ENCODE results near the gene TMEM179. TPM values are rescaled to one million over a fixed set of nuclear protein-coding genes. Genes with fewer than 3 reads are reported as not detected.

Gene TMEM179
- polyA plus RNA-seq, 1 donor (not counting 4 experiments of a cell fraction or from before 2014, with no cell fraction given): not detected

GRCh38 chr14:104553166-104554087, 51.1 kb downstream of the TMEM179 start:
- FAIRE-seq: no peak
- no peak for DNase-seq (ENCODE audit: low read depth, low spot score)

GRCh38 chr14:104552738-104553125, 51.8 kb downstream of the TMEM179 start:
- H3K79me2 ChIP-seq (ENCODE audit: control insufficient read depth, insufficient read depth, low read length): no peaks in the 10 kb centered on the region
- H3K27ac ChIP-seq (ENCODE audit: control insufficient read depth, insufficient read depth, low read length): no peak overlapping the region
- dilution Hi-C loops (cut with MboI; ENCODE audit: extremely low pct_ligation_motif_present, low sequenced_read_pairs): no loop called here
- no peak for TF ChIP-seq EZH2 (IDR thresholded peaks at IDR 0.05; ENCODE audit: low read length)
- TF ChIP-seq, protein P1, sequence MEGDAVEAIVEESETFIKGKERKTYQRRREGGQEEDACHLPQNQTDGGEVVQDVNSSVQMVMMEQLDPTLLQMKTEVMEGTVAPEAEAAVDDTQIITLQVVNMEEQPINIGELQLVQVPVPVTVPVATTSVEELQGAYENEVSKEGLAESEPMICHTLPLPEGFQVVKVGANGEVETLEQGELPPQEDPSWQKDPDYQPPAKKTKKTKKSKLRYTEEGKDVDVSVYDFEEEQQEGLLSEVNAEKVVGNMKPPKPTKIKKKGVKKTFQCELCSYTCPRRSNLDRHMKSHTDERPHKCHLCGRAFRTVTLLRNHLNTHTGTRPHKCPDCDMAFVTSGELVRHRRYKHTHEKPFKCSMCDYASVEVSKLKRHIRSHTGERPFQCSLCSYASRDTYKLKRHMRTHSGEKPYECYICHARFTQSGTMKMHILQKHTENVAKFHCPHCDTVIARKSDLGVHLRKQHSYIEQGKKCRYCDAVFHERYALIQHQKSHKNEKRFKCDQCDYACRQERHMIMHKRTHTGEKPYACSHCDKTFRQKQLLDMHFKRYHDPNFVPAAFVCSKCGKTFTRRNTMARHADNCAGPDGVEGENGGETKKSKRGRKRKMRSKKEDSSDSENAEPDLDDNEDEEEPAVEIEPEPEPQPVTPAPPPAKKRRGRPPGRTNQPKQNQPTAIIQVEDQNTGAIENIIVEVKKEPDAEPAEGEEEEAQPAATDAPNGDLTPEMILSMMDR (optimal IDR thresholded peaks at IDR 0.05 in 1 of 3, IDR thresholded peaks at IDR 0.05 in 1 of 3, conservative IDR thresholded peaks at IDR 0.05 in 1 of 3; ENCODE audit: extremely low read depth in 1 of 3, insufficient read depth in 2 of 3, low read length in 3 of 3): no peak
- FAIRE-seq: no peak
- H3K4me2 ChIP-seq (ENCODE audit: control insufficient read depth, extremely low read depth, insufficient read depth, low read depth, low read length): no peak overlapping the region
- no peak overlapping the region for H2AFZ ChIP-seq (ENCODE audit: control insufficient read depth, low read length)
- no peak overlapping the region for H3K4me3 ChIP-seq (ENCODE audit: control insufficient read depth in 2 of 3, extremely low read depth in 1 of 3, insufficient read depth in 2 of 3, low read depth in 1 of 3, low read length in 3 of 3)
- no peaks in the 10 kb centered on the region for H3K4me1 ChIP-seq (ENCODE audit: control insufficient read depth, extremely low read depth, insufficient read depth, low read length)
- no peaks in the 10 kb centered on the region for H3K27me3 ChIP-seq (ENCODE audit: control insufficient read depth, extremely low read depth, insufficient read depth, low read length)
- H3K36me3 ChIP-seq (ENCODE audit: control insufficient read depth in 2 of 2, extremely low read depth in 1 of 2, insufficient read depth in 2 of 2, low read length in 2 of 2): no peaks in the 10 kb centered on the region
- H3K9me3 ChIP-seq (ENCODE audit: control insufficient read depth, low read depth, low read length): no peaks in the 10 kb centered on the region
- H4K20me1 ChIP-seq (ENCODE audit: control insufficient read depth, extremely low read depth, insufficient read depth, low read length): no peaks in the 10 kb centered on the region
- H3K9ac ChIP-seq (ENCODE audit: control insufficient read depth, extremely low read depth, insufficient read depth, low read length): no peak overlapping the region
- no peaks in the 10 kb centered on the region for H3K9me1 ChIP-seq (ENCODE audit: control insufficient read depth, extremely low read depth, insufficient read depth, low read length)
- no peak for DNase-seq (ENCODE audit: low read depth, low spot score)

More at GRCh38 chr14:104553166-104554087, 51.1 kb downstream of the TMEM179 start:
- Histone ChIP-seq H3K36me3 (ENCODE audit: control insufficient read depth in 2 of 2, extremely low read depth in 1 of 2, insufficient read depth in 2 of 2, low read length in 2 of 2) (no peaks in the 10 kb centered on the region), H4K20me1 (ENCODE audit: control insufficient read depth, extremely low read depth, insufficient read depth, low read length) (no peaks in the 10 kb centered on the region), H3K9me1 (ENCODE audit: control insufficient read depth, extremely low read depth, insufficient read depth, low read length) (no peaks in the 10 kb centered on the region), H3K27ac (ENCODE audit: control insufficient read depth, insufficient read depth, low read length) (no peak overlapping the region), H3K4me2 (ENCODE audit: control insufficient read depth, extremely low read depth, insufficient read depth, low read depth, low read length) (no peak overlapping the region), H3K4me1 (ENCODE audit: control insufficient read depth, extremely low read depth, insufficient read depth, low read length) (no peaks in the 10 kb centered on the region), H3K4me3 (ENCODE audit: control insufficient read depth in 2 of 3, extremely low read depth in 1 of 3, insufficient read depth in 2 of 3, low read depth in 1 of 3, low read length in 3 of 3) (no peak overlapping the region), H3K9me3 (ENCODE audit: control insufficient read depth, low read depth, low read length) (no peaks in the 10 kb centered on the region), H3K79me2 (ENCODE audit: control insufficient read depth, insufficient read depth, low read length) (no peaks in the 10 kb centered on the region), H3K27me3 (ENCODE audit: control insufficient read depth, extremely low read depth, insufficient read depth, low read length) (no peaks in the 10 kb centered on the region), H2AFZ (ENCODE audit: control insufficient read depth, low read length) (no peak overlapping the region), H3K9ac (ENCODE audit: control insufficient read depth, extremely low read depth, insufficient read depth, low read length) (no peak overlapping the region)
- dilution Hi-C loops (cut with MboI; ENCODE audit: extremely low pct_ligation_motif_present, low sequenced_read_pairs): no loop called here
- TF ChIP-seq EZH2 (IDR thresholded peaks at IDR 0.05; ENCODE audit: low read length): no peak
- TF ChIP-seq, protein P1 (optimal IDR thresholded peaks at IDR 0.05 in 1 of 3, IDR thresholded peaks at IDR 0.05 in 1 of 3, conservative IDR thresholded peaks at IDR 0.05 in 1 of 3; ENCODE audit: extremely low read depth in 1 of 3, insufficient read depth in 2 of 3, low read length in 3 of 3): no peak
